SU-DHL-6 (cell line): ENCODE data around the gene SNX6.
A peak's percentile ranks its signal among the peaks of the same experiment; 100 is the strongest.
"Not testable (repeated sequence)": the region's sequence is repeated elsewhere in the genome, so short reads cannot be mapped to it uniquely, and the experiment has no call there.

Experiments used
- H2AFZ ChIP-seq: fragments of 200-600 bp; sonication (generic); 2 replicates; pipeline ENCODE4 v1.6.1; 2014; ENCODE audit warnings: low read depth, mild to moderate bottlenecking, moderate library complexity, mixed read lengths, antibody characterized with exemption, low read length; ENCODE audit not compliant: severe bottlenecking
- H3F3A ChIP-seq: fragments of 200-600 bp; shearing (Covaris generic); 2 replicates; pipeline ENCODE4 v1.6.0; 2016; ENCODE audit warnings: antibody characterized with exemption, mild to moderate bottlenecking; ENCODE audit not compliant: insufficient read depth
- H3K27ac ChIP-seq: fragments of 200-600 bp; sonication (generic); 2 replicates; pipeline ENCODE4 v1.5.1; 2016; ENCODE audit warnings: low read depth, mild to moderate bottlenecking, low read length, moderate library complexity, mixed read lengths
- H3K27me3 ChIP-seq: fragments of 200-600 bp; sonication (generic), shearing (Covaris generic); 2 replicates; pipeline ENCODE4 v1.6.0; 2014; ENCODE audit warnings: mild to moderate bottlenecking, low read length
- H3K36me3 ChIP-seq: fragments of 200-600 bp; sonication (generic); 2 replicates; pipeline ENCODE4 v1.6.1; 2014; ENCODE audit warnings: mild to moderate bottlenecking, low read length, mixed read lengths
- H3K4me2 ChIP-seq: fragments of 300-600, 200-600 bp; shearing (Covaris generic), sonication (generic); 2 replicates; pipeline ENCODE4 v1.6.0; 2014; ENCODE audit warnings: low read length, low read depth, mild to moderate bottlenecking; ENCODE audit not compliant: poor library complexity, severe bottlenecking
- H3K4me3 ChIP-seq: fragments of 200-600 bp; sonication (generic); 2 replicates; pipeline ENCODE4 v1.5.1; 2014; ENCODE audit warnings: antibody characterized with exemption, low read length, mild to moderate bottlenecking, mixed read lengths; ENCODE audit not compliant: insufficient read depth, poor library complexity, severe bottlenecking
- H3K79me2 ChIP-seq: fragments of 200-600 bp; sonication (generic); 2 replicates; pipeline ENCODE4 v1.6.1; 2014; ENCODE audit warnings: mild to moderate bottlenecking, low read length, moderate library complexity; ENCODE audit not compliant: insufficient read depth
- H3K9ac ChIP-seq: fragments of 200-600 bp; sonication (generic); 2 replicates; pipeline ENCODE4 v1.7.0; 2014; ENCODE audit warnings: mild to moderate bottlenecking, low read length
- H3K9me2 ChIP-seq: fragments of 200-600 bp; sonication (generic); replicated peaks from 2 replicates; pipeline ENCODE4 v1.6.1; 2014; ENCODE audit warnings: low read length; ENCODE audit not compliant: insufficient read depth
- H3K9me3 ChIP-seq: fragments of 200-600 bp; sonication (generic); 2 replicates; pipeline ENCODE4 v1.6.1; 2014; ENCODE audit warnings: low read length, mixed read lengths; ENCODE audit not compliant: insufficient read depth
- H4K20me1 ChIP-seq: fragments of 200-600 bp; sonication (generic); 2 replicates; pipeline ENCODE4 v1.6.1; 2014; ENCODE audit warnings: low read depth, mild to moderate bottlenecking, antibody characterized with exemption, low read length, moderate library complexity, mixed read lengths
- EZH2phosphoT487 ChIP-seq: fragments of 200-600 bp; sonication (generic), shearing (Covaris generic); conservative IDR thresholded peaks from 2 replicates; pipeline ENCODE4 v1.6.1; 2018; ENCODE audit warnings: mild to moderate bottlenecking, antibody characterized with exemption, low read length, moderate library complexity, mixed read lengths
- TF ChIP-seq, protein P1 (sequence below): fragments of 200-600 bp; sonication (generic); IDR thresholded peaks from one replicate; pipeline ENCODE4 v1.5.1; 2017; ENCODE audit warnings: antibody characterized with exemption, mild to moderate bottlenecking, low read length, moderate library complexity; ENCODE audit not compliant: insufficient read depth, poor library complexity, severe bottlenecking

SNX6 gene

DNA sequence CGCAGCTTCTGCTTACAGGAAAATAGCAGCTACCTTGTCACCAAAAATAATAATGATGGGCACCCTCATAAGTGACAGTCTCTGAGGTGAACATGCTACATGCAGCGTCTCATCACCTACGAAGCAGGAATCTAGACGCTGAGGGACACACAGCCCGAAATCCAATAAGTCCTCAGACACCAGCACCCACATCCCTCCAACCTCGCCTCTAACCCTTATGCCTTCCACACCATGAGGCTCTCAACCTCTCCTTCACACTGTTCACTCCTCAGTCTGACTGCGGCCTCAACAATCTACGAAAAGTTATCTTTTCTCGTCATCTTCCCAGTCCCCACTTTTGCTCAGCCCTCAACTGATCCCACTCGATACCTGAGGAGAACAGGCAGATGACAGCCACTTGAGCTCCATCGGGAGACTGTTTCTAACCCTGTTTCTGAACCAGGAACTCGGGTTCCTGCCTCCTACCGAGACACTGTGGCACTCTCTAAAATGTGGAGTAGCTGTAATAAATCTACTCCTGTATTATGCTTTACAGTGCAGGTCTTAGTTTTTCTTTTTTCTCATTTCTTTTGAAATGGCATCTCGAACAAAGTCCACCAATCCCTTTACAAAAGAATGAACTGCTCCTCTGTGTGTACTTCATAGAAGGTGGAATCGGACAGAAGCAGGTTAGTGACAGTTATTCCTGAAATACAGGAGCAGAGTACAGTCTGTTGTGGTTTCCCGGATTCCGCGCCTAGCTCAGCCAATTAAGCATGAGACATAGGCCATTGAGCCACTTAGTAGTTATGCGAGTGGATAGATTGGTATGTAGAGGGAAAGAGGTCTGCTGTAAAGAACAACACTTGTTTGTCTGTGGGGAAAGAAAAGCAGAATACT is 89.5 kb downstream of the SNX6 start:
- H3K9me3 ChIP-seq, H3K27ac ChIP-seq, H3K27me3 ChIP-seq, H3K36me3 ChIP-seq, H3F3A ChIP-seq, H3K9me2 ChIP-seq, H4K20me1 ChIP-seq: not testable (repeated sequence)
- Histone ChIP-seq H3K4me3 (peak overlapping the region; percentile 87), H3K9ac (peak overlapping the region; percentile 82), H2AFZ (peak overlapping the region; percentile 65), H3K4me2 (peak overlapping the region; percentile 98), H3K79me2 (peaks cover 20% of the 10 kb centered on the region)

DNA sequence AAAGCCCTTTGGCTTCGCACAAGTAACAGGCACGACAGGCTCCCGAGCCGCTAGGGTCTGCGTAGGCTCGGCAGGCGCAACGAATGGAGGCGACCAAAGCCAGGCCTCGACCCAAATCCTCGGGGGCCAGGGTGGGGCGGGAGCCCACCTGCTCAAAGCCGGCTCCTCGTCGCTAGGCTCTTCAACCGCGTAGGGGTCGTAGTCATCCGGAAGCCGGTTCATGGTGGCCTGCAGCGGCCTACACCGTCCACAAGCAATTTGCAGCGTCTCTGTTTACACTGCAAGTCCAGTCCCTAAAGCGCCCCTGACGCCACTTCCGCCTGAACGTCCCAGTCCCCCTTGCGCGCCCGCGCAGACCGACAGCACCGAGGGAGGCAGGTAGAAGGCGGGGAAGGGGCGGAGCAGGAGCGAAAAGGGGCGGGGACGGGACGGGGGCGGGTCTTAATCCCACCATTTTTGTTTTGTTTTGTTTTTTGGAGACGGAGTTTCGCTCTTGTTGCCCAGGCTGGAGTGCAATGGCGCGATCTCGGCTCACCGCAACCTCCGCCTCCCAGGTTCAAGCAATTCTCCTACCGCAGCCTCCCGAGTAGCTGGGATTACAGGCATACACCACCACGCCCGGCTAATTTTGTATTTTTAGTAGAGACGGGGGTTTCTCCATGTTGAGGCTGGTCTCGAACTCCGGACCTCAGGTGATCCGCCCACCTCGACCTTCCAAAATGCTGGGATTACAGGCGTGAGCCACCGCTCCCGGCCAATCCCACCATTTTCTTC is 90.4 kb downstream of the SNX6 start, which contains the start of gene EAPP:
Gene EAPP, minus strand, starts transcription at position 295 of the 774 bp plus-strand sequence. Its CDS starts 73 bp downstream, at position 222.
- Histone ChIP-seq H3K79me2 (peaks cover 20% of the 10 kb centered on the region), H3K27ac (no peak within 1 kb of the TSS; the same call in 1 of the 2 replicates), H4K20me1 (no peaks in the 10 kb centered on the region; the same call in 1 of the 2 replicates), H3K27me3 (no peaks in the 10 kb centered on the region), H3K36me3 (no peaks in the 10 kb centered on the region; the same call in 1 of the 2 replicates), H3K9me3 (no peaks in the 10 kb centered on the region), H3K4me3 (peak within 1 kb of the TSS; percentile 87), H3K9ac (peak within 1 kb of the TSS; percentile 82), H3K4me2 (peak within 1 kb of the TSS; percentile 98), H3F3A (no peaks in the 10 kb centered on the region), H2AFZ (peak within 1 kb of the TSS; percentile 65), H3K9me2 (no peaks in the 10 kb centered on the region)
- TF ChIP-seq, protein P1, sequence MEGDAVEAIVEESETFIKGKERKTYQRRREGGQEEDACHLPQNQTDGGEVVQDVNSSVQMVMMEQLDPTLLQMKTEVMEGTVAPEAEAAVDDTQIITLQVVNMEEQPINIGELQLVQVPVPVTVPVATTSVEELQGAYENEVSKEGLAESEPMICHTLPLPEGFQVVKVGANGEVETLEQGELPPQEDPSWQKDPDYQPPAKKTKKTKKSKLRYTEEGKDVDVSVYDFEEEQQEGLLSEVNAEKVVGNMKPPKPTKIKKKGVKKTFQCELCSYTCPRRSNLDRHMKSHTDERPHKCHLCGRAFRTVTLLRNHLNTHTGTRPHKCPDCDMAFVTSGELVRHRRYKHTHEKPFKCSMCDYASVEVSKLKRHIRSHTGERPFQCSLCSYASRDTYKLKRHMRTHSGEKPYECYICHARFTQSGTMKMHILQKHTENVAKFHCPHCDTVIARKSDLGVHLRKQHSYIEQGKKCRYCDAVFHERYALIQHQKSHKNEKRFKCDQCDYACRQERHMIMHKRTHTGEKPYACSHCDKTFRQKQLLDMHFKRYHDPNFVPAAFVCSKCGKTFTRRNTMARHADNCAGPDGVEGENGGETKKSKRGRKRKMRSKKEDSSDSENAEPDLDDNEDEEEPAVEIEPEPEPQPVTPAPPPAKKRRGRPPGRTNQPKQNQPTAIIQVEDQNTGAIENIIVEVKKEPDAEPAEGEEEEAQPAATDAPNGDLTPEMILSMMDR: no peak

DNA sequence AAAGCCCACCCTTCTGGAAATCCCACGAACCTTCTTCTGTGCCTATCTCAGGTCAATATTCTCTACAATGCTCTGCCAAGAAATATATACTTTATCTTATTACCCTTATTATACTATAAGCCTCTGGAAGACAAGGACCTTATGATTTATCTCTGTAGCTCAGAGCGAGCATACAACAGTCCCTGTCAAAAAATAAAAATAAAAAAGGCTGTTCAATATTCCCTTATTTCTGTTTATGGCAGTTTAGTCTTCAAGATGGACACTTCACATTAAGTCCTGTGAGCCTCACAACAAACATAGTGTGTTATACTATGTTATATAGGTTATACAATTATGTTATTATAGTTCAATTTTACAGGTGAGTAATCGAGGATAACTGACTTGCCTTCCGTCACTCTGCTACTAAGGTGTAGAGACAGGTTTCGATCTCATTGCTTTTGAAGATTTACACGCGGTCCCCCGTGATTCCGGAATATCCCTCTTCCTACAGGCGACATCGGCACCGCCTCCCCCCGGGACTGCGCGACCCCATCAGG is 91.0 kb downstream of the SNX6 start:
- Histone ChIP-seq H3K9me2 (no peaks in the 10 kb centered on the region), H3K9ac (peak overlapping the region; percentile 82), H3K4me3 (peak overlapping the region; percentile 87), H3K27me3 (no peaks in the 10 kb centered on the region), H3K9me3 (no peaks in the 10 kb centered on the region), H3K36me3 (no peaks in the 10 kb centered on the region; the same call in 1 of the 2 replicates), H3K4me2 (peak overlapping the region; percentile 98), H3F3A (no peaks in the 10 kb centered on the region), H3K27ac (no peak overlapping the region; the same call in 1 of the 2 replicates), H4K20me1 (no peaks in the 10 kb centered on the region; the same call in 1 of the 2 replicates), H2AFZ (peak overlapping the region; percentile 65), H3K79me2 (peaks cover 20% of the 10 kb centered on the region)
- no peak for TF ChIP-seq EZH2phosphoT487
- TF ChIP-seq, protein P1: no peak

DNA sequence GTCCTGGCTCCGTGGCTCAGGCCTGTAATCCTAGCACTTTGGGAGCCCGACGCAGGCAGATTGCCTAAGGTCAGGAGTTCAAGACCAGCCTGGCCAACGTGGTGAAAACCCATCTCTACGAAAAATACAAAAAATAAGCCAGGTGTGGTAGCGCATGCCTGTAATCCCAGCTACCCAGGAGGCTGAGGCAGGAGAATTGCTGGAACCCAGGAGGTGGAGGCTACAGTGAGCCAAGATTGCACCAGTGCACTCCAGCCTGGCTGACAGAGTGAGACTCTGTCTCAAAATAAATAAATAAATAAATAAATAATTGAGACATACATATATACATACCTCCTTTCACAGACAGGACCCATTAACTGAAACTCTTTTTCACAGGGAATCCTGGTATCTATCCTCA is 91.9 kb downstream of the SNX6 start:
- H3K27ac ChIP-seq, H3K9me2 ChIP-seq, H3K27me3 ChIP-seq, H3F3A ChIP-seq, H4K20me1 ChIP-seq, H2AFZ ChIP-seq, H3K4me3 ChIP-seq, H3K9me3 ChIP-seq, H3K36me3 ChIP-seq: not testable (repeated sequence)
- Histone ChIP-seq H3K4me2 (peak overlapping the region; percentile 98), H3K79me2 (peaks cover 20% of the 10 kb centered on the region), H3K9ac (peak overlapping the region; percentile 82)
